ENCODE measurements around the gene VPS39. TPM values are rescaled to one million over a fixed set of nuclear protein-coding genes. Genes with fewer than 3 reads are reported as not detected.
A peak's percentile ranks its signal among the peaks of the same experiment; 100 is the strongest.

VPS39 gene
- total RNA-seq, 1 experiment from 2014 or later = 31.5 TPM

GRCh38 chr15:42159381-42160015 lies 48.6 kb downstream of the VPS39 start:
- no peak for DNase-seq (ENCODE audit: low read depth)

- no peak for DNase-seq (ENCODE audit: low read depth)
These were observed 49.2 kb downstream of the VPS39 start for GRCh38 chr15:42158941-42159340.

GRCh38 chr15:42157981-42158765 lies 49.9 kb downstream of the VPS39 start:
- peak; percentile 77 for DNase-seq (ENCODE audit: low read depth)

GRCh38 chr15:42157381-42157780 lies 50.7 kb downstream of the VPS39 start:
- no peak for DNase-seq (ENCODE audit: low read depth)

- no peak for DNase-seq (ENCODE audit: low read depth)
These were observed 51.7 kb downstream of the VPS39 start, which contains the start of gene PLA2G4F for GRCh38 chr15:42156243-42156922. PLA2G4F (minus strand) TSS chr15:42156636; CDS start chr15:42156549, 87 bp downstream.

- no peak for DNase-seq (ENCODE audit: low read depth)
These were observed 52.4 kb downstream of the VPS39 start for GRCh38 chr15:42155546-42156242.

GRCh38 chr15:42154956-42155355 lies 53.1 kb downstream of the VPS39 start:
- DNase-seq (ENCODE audit: low read depth) = no peak

- no peak for DNase-seq (ENCODE audit: low read depth)
These were observed 53.7 kb downstream of the VPS39 start for GRCh38 chr15:42154212-42154941.

GRCh38 chr15:42153874-42154211 lies 54.3 kb downstream of the VPS39 start:
- no peak for DNase-seq (ENCODE audit: low read depth)

- no peak for DNase-seq (ENCODE audit: low read depth)
These were observed 55.0 kb downstream of the VPS39 start for GRCh38 chr15:42152921-42153698.

- DNase-seq (ENCODE audit: low read depth) = no peak
These were observed 55.7 kb downstream of the VPS39 start for GRCh38 chr15:42152196-42152920.

- no peak for DNase-seq (ENCODE audit: low read depth)
These were observed 56.4 kb downstream of the VPS39 start for GRCh38 chr15:42151736-42152135.

- DNase-seq (ENCODE audit: low read depth) = no peak
These were observed 57.0 kb downstream of the VPS39 start for GRCh38 chr15:42151141-42151561.

GRCh38 chr15:42150219-42150970 lies 57.7 kb downstream of the VPS39 start:
- no peak for DNase-seq (ENCODE audit: low read depth)

- no peak for DNase-seq (ENCODE audit: low read depth)
These were observed 58.4 kb downstream of the VPS39 start for GRCh38 chr15:42149493-42150218.

GRCh38 chr15:42148808-42149492 lies 59.2 kb downstream of the VPS39 start:
- no peak for DNase-seq (ENCODE audit: low read depth)

- DNase-seq (ENCODE audit: low read depth) = no peak
These were observed 60.7 kb downstream of the VPS39 start for GRCh38 chr15:42147431-42147735.
